HG03095 (cell line): Measurements from ENCODE around the gene PEAK1.

Experiments used
- ATAC-seq: cut with Tn5 transposase; IDR thresholded peaks from one replicate; pipeline ENCODE4 v1.9.1; 2021; ENCODE audit warnings: moderate library complexity; ENCODE audit not compliant: unreplicated experiment

PEAK1 gene

DNA sequence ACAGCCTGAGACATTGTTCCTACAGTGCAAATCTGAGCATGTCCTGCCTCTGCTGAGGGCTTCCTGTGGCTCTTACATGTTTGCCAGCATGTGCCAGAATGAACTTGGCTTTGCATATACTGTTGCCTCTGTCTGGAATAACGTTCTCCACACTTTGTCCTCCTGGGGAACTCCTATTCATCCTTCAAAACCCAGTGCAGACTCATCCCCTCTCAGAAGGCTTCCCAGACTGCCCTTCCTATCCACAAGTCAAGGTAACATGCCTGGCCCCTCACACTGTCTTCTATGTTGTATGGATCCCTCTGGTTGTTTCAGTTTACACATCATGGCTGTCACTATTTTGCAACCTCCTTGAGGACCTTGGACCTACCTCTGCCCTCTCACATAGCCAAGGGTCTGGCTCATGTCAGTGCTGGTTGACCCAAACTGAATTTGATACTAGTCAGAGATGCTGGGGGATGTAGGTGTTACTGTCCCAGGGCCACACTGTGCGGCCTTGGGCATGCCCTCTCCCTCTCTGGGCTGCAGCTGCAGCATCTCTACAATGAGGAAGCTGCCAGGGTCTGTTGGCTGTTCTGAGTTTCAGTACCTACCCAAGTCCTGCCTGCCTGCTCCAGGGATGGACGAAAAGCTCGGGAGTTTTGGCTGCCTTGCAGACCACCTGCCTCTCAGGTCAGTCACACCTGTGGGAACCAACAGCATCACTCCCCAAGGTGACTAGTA lies 320.0 kb downstream of the PEAK1 start:
- no peak for ATAC-seq

- no peak for ATAC-seq
These were observed 321.3 kb downstream of the PEAK1 start for GRCh38 chr15:77098572-77098971.

GRCh38 chr15:77097921-77098320 lies 322.0 kb downstream of the PEAK1 start:
- no peak for ATAC-seq

- no peak for ATAC-seq
These were observed 322.6 kb downstream of the PEAK1 start for GRCh38 chr15:77097248-77097721.

GRCh38 chr15:77096541-77096940 lies 323.4 kb downstream of the PEAK1 start:
- no peak for ATAC-seq

- ATAC-seq, result no peak
These were observed 323.8 kb downstream of the PEAK1 start for GRCh38 chr15:77096138-77096537.

DNA sequence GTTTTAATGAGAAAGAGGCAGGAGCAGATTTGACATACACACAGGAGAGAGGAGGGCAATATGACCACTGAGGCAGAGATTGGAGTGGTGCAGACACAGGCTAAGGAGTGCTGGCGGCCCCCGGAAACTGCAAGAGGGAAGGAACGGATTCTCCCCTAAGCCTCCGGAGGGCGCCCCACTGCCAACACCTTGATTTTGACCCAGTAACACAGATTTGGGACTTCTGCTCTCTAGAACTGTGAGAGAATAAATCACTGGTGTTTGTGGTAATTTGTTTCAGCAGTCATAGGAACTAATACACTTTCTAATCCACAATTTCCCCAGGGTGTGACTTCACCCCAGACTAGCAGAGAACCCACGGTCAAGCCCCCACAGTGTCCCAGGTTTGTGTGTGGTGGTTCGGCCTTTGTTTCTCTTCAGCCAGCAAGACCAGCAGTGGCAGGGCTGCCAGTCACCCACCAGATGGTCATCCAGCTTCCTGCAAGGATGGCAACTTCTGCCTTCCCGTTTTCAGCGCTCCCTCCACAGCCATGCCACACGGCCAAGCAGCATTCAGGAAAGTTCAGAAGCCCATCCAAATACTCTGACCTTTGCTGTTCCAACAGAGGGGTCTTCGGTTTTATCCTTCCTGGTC lies 325.4 kb downstream of the PEAK1 start:
- ATAC-seq, result no peak

GRCh38 chr15:77093436-77093835 lies 326.5 kb downstream of the PEAK1 start:
- ATAC-seq, result no peak

- ATAC-seq, result no peak
These were observed 328.8 kb downstream of the PEAK1 start for GRCh38 chr15:77091097-77091496.

DNA sequence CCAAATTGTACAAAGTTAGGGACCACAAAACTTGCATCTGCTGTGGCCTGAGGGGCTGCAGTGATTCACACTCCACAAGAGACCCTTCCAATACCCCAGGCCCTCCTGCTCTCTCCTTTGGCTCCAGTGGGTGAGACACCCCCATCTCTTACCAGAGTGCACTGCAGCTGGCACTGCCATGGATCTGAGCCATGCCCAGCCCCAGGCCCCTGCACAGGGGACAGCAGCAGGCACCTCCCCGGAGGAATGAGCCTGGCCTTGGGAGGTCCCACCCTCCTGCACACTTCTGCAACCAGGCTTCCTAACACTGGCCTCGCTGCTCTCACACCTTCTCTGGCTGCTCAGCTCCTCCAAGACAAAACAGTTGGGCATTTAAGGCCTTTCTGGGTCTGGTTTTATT lies 332.7 kb downstream of the PEAK1 start:
- ATAC-seq, result no peak

- no peak for ATAC-seq
These were observed 334.6 kb downstream of the PEAK1 start for GRCh38 chr15:77085297-77085696.

GRCh38 chr15:77084436-77084835 lies 335.5 kb downstream of the PEAK1 start:
- ATAC-seq, result no peak

- peak; percentile 60 for ATAC-seq
These were observed 336.3 kb downstream of the PEAK1 start for GRCh38 chr15:77083381-77084160.

DNA sequence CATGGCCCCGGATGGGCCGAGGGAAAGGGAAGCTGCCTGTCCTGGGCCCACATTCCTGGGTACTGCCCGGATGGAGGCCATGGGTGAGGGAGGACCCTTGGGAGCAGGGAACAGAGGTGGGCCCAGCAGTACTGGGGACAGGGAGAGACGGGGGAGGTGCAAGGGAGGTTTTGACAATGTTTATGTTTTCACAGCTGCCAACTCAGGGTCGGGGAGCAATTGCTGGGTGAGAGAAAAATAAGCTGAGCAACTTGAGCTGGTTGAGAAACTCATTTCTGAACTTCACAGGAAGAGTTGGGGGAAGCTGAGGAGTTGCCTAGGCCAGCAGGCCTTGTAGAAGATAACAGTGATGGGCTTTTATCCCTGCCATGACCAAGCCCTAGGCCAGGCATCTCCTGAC lies 337.9 kb downstream of the PEAK1 start:
- no peak for ATAC-seq

GRCh38 chr15:77076323-77076915 lies 343.5 kb downstream of the PEAK1 start:
- no peak for ATAC-seq

- ATAC-seq, result no peak
These were observed 344.4 kb downstream of the PEAK1 start for GRCh38 chr15:77075528-77075927.

DNA sequence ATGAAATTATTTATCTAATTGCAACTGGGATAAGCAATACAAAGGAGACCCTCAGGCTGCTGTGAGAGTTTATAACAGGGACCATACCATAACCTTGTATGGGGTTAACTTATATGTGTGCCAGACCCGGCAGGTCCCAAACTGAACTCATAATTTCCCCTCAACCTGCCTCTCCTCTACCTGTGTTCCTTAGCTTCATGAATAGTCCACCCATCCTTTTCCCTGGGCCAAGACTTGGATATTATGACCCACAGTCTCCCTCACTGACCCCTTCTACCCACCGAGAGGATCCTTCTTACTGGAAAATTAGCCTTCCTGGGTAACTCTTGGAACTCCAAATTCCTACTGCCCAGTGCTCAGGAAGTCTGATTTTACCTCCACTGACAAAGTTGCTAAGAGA lies 345.6 kb downstream of the PEAK1 start:
- no peak for ATAC-seq

- no peak for ATAC-seq
These were observed 348.3 kb downstream of the PEAK1 start for GRCh38 chr15:77071305-77072223.

- ATAC-seq, result peak; percentile 89
These were observed 349.2 kb downstream of the PEAK1 start, which contains the start of gene TSPAN3 for GRCh38 chr15:77070495-77071304. Gene TSPAN3 (minus strand): TSS chr15:77071109. CDS start chr15:77070954, 155 bp downstream.

GRCh38 chr15:77070180-77070494 lies 349.8 kb downstream of the PEAK1 start:
- ATAC-seq, result no peak
